ENCODE data around the gene ANXA1. TPM values are rescaled to one million over a fixed set of nuclear protein-coding genes. Genes with fewer than 3 reads are reported as not detected.

Gene ANXA1
- total RNA-seq, 1 experiment from 2014 or later = 731 TPM

DNA sequence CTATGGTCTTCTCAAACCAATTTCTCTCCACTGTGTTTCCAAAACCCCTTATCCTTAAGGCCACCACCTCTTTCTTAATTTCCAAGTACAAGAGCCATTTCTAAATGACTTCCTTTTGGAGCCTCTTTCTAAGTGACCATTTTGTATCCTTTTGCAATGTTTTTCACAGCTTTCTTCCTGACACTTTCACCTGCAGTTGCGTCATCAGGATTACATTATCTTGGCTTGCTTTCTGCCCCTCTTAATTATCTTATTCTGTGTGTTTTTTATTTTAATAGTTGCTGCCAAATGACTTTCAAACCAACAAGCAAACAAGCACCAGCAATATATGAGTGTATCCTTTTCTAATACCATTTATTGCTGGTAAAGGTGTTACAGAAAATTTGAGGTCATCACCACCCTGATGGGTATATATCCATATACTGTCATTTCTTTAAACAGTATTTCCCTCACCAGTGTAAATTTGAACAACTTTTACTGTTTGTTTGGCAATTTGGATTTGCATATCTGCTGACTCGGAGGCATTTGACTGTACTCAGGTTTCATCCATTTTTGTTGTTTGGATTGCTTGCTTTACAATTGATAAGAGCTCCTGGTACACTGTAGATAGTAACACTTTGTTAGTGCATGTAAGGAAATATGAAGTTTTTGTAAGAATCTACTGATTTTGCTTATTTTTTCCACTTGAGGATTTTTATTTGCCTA, 5.4 kb upstream of the ANXA1 start:
- no TSS peak for BruUV-seq (replicated peaks)
- H3K4me1 Mint-ChIP-seq (ENCODE audit: insufficient read depth, unreplicated experiment) = peaks cover 48% of the 10 kb centered on the region
- no peak overlapping the region for H3K4me3 Mint-ChIP-seq (ENCODE audit: unreplicated experiment)
- TF ChIP-seq, protein P1, sequence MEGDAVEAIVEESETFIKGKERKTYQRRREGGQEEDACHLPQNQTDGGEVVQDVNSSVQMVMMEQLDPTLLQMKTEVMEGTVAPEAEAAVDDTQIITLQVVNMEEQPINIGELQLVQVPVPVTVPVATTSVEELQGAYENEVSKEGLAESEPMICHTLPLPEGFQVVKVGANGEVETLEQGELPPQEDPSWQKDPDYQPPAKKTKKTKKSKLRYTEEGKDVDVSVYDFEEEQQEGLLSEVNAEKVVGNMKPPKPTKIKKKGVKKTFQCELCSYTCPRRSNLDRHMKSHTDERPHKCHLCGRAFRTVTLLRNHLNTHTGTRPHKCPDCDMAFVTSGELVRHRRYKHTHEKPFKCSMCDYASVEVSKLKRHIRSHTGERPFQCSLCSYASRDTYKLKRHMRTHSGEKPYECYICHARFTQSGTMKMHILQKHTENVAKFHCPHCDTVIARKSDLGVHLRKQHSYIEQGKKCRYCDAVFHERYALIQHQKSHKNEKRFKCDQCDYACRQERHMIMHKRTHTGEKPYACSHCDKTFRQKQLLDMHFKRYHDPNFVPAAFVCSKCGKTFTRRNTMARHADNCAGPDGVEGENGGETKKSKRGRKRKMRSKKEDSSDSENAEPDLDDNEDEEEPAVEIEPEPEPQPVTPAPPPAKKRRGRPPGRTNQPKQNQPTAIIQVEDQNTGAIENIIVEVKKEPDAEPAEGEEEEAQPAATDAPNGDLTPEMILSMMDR (IDR thresholded peaks at IDR 0.05; ENCODE audit: unreplicated experiment) = no peak
- CTCF ChIA-PET = interaction anchor here (0.6 to 1.0 kb wide), 2 partner anchors 11 to 65 kb away, joined by 3 read pairs; no protein-coding TSS in a partner anchor
- no peaks in the 10 kb centered on the region for H3K9me3 Mint-ChIP-seq (ENCODE audit: unreplicated experiment)
- H3K36me3 Mint-ChIP-seq (ENCODE audit: insufficient read depth, unreplicated experiment) = peaks cover 3% of the 10 kb centered on the region
- POLR2A ChIA-PET = interaction anchor here (1.3 to 7.8 kb wide), 7 partner anchors 8 to 27 kb away, joined by 3 to 183 read pairs (median 16); no protein-coding TSS in a partner anchor
- peak; percentile 25 for DNase-seq (ENCODE audit: unreplicated experiment)
- intact Hi-C loops (cut with micrococcal nuclease) = no loop called here
- no peaks in the 10 kb centered on the region for H3K27me3 Mint-ChIP-seq (ENCODE audit: insufficient read depth, unreplicated experiment)
- H3K27ac Mint-ChIP-seq (ENCODE audit: low read depth, unreplicated experiment) = peak overlapping the region; percentile 21

DNA sequence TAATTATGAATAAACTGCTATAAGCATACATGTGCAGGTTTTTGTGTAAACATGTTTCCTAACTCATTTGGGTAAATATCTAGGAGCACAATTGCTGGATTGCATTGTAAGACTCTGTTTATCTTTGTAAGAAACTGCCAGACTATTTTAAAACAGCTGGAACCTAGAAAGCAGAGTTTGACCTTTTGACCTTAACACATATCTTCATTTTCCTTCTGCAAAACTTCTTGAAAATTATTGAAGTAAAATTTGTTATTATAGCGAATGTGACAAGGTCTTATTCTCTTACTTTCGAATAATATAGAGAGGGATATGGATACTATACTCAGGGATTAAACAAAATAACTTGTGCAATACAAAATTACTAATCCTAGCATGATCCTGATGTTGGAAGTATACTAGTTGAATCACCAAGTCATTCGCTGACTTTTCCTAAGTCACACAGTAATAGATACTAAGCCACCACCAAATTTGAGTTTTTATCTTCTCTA, 3.2 kb upstream of the ANXA1 start:
- peak; percentile 36 for DNase-seq (ENCODE audit: unreplicated experiment)
- POLR2A ChIA-PET = interaction anchor here (1.3 to 7.8 kb wide), 5 partner anchors 10 to 1940 kb away, joined by 4 to 183 read pairs (median 6); partner anchors contain the start of genes NMRK1 and OSTF1
- Mint-ChIP-seq H3K27me3 (ENCODE audit: insufficient read depth, unreplicated experiment) (no peaks in the 10 kb centered on the region), H3K36me3 (ENCODE audit: insufficient read depth, unreplicated experiment) (peaks cover 20% of the 10 kb centered on the region), H3K4me3 (ENCODE audit: unreplicated experiment) (no peak overlapping the region), H3K4me1 (ENCODE audit: insufficient read depth, unreplicated experiment) (peaks cover 40% of the 10 kb centered on the region), H3K9me3 (ENCODE audit: unreplicated experiment) (no peaks in the 10 kb centered on the region), H3K27ac (ENCODE audit: low read depth, unreplicated experiment) (peak overlapping the region; percentile 86)
- intact Hi-C loops (cut with micrococcal nuclease) = no loop called here
- TF ChIP-seq, protein P1 (IDR thresholded peaks at IDR 0.05; ENCODE audit: unreplicated experiment) = no peak
- no TSS peak for BruUV-seq (replicated peaks)
- CTCF ChIA-PET = interaction anchor here (1.4 kb wide), 1 partner anchor 28 kb away, joined by 3 read pairs; no protein-coding TSS in a partner anchor

DNA sequence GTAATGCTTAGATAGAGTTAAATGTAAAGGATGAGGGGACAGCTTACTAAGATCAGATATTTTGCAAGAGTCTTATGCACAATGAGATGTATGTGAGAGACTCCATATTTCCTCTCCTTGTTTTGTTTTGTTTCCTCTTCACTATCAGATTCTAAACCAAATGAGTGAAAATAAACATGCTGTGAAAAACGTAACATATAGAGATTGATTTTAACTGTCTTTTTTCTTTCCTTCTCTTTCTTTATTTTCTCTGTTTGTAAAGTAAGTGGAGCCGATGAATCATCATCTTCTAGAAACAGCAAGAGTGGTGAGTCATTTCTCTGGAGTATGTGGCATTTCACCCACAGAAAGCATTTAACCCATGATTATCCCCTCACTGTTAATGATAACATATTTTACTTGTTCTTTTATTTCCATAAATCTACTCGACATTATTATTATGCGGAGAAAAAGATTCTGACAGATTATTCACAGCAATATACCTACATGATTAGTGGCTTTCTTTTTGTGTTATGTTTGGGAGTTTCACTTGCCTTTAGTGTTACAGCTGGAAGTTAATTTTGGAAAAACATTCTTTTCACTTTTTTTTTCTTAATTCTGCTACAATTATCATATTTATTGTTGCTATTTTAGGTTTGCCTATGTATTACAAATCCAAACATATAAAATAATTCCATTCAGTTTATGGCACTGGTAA, 2.1 kb upstream of the ANXA1 start:
- H3K36me3 Mint-ChIP-seq (ENCODE audit: insufficient read depth, unreplicated experiment) = peaks cover 30% of the 10 kb centered on the region
- peak overlapping the region; percentile 56 for H3K4me3 Mint-ChIP-seq (ENCODE audit: unreplicated experiment)
- BruUV-seq (replicated peaks) = no TSS peak
- H3K4me1 Mint-ChIP-seq (ENCODE audit: insufficient read depth, unreplicated experiment) = peaks cover 40% of the 10 kb centered on the region
- ChIA-PET POLR2A (interaction anchor here (0.7 to 7.8 kb wide), 6 partner anchors 9 to 1939 kb away, joined by 3 to 183 read pairs (median 5); partner anchors contain the start of genes NMRK1 and OSTF1), CTCF (interaction anchor here (0.6 to 1.4 kb wide), 3 partner anchors 15 to 878 kb away, joined by 3 to 4 read pairs (median 4); no protein-coding TSS in a partner anchor)
- H3K9me3 Mint-ChIP-seq (ENCODE audit: unreplicated experiment) = no peaks in the 10 kb centered on the region
- TF ChIP-seq, protein P1 (IDR thresholded peaks at IDR 0.05; ENCODE audit: unreplicated experiment) = no peak
- intact Hi-C loops (cut with micrococcal nuclease) = loop anchor here (1.0 kb wide), 1 partner anchor 15 kb away; no protein-coding TSS in a partner anchor
- peak overlapping the region; percentile 86 for H3K27ac Mint-ChIP-seq (ENCODE audit: low read depth, unreplicated experiment)
- DNase-seq (ENCODE audit: unreplicated experiment) = peak; percentile 83
- no peaks in the 10 kb centered on the region for H3K27me3 Mint-ChIP-seq (ENCODE audit: insufficient read depth, unreplicated experiment)

DNA sequence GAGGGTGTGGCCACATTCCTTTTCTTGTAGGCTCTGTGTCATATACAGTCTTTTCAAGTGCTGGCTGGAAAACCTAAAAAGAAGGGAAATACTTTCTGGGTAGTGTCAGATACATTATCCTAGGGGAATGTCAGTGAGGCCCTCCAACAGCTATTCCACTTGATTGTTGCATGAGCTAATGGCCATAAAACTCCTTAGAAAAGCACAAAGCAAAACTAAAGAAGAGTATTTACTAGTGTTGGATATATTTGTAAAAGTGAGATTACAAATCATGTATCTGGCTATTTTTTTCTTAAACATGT, 829 bp downstream of the ANXA1 start:
- H3K36me3 Mint-ChIP-seq (ENCODE audit: insufficient read depth, unreplicated experiment) = peaks cover 60% of the 10 kb centered on the region
- peak; percentile 48 for DNase-seq (ENCODE audit: unreplicated experiment)
- peaks cover 36% of the 10 kb centered on the region for H3K4me1 Mint-ChIP-seq (ENCODE audit: insufficient read depth, unreplicated experiment)
- intact Hi-C loops (cut with micrococcal nuclease) = no loop called here
- H3K27ac Mint-ChIP-seq (ENCODE audit: low read depth, unreplicated experiment) = peak overlapping the region; percentile 97
- ChIA-PET CTCF (interaction anchor here (0.7 to 2.1 kb wide), 7 partner anchors 11 to 1127 kb away, joined by 3 to 21 read pairs (median 6); no protein-coding TSS in a partner anchor), POLR2A (interaction anchor here (0.6 to 3.5 kb wide), 19 partner anchors 8 to 1935 kb away, joined by 3 to 241 read pairs (median 8); partner anchors contain the start of genes NMRK1 and ZFAND5)
- H3K9me3 Mint-ChIP-seq (ENCODE audit: unreplicated experiment) = no peaks in the 10 kb centered on the region
- no peaks in the 10 kb centered on the region for H3K27me3 Mint-ChIP-seq (ENCODE audit: insufficient read depth, unreplicated experiment)
- H3K4me3 Mint-ChIP-seq (ENCODE audit: unreplicated experiment) = peak overlapping the region; percentile 88
- TF ChIP-seq, protein P1 (IDR thresholded peaks at IDR 0.05; ENCODE audit: unreplicated experiment) = no peak
- no TSS peak for BruUV-seq (replicated peaks)
